Germinal center (tissue), 1 donor: Measurements from ENCODE around the gene TNFAIP8L1.

Source experiments
- DNase-seq: peaks from one replicate; pipeline ENCODE4 v3.0.0; 2012; ENCODE audit warnings: mixed read lengths, low spot score

Gene TNFAIP8L1

DNA sequence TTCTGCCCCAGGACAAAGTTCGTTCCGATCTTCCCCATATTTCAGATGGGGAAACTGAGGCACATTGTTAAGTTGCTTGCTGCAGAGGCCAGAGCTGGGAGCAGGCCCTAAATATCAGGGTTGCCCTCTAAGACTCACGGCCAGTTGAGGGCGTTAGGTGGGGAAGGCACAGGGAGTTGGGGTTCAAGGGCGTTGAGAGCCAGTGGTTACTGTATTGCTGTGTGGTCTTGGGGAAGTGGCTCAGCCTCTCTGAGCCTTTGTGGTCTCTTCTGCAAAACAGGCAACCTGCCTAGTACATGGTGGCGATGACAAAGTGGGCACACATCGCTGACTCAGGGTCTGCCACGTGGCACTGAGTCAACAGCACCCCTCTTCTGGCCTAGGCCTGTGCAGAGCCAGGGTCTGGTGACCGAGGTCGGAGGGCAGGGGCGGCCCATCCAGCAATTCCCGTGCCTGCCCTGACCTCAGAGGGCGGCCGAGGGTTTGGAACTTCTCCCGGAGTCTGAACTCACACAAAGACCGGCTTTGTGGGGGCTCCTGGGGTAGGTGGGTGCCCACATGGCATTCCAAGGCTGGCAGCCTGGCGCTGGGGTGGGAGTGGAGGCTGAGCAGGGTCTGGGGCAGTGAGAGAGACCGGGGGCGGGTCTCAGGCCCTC is 10.2 kb downstream of the TNFAIP8L1 start:
- no peak for DNase-seq

DNA sequence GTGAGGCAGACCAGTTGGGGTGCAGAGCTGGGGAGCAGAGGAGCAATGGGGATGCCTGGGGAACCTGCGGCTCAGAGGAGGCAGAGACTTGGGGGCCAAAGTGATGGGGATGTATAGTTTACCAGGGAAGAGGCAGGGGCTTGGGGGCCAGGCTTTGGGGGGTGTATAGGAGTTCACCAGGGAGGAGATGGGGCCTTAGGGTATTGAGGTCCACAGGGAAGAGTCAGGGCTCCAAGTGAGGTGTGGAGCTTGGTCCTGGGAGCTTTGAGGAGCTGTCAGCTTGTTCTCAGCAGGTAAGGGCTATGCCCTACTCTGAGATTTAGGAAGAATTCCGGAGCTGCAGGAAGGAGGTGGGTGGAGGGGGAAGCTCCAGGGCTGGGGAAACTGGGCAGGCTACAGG is 10.8 kb downstream of the TNFAIP8L1 start:
- DNase-seq, result no peak

DNA sequence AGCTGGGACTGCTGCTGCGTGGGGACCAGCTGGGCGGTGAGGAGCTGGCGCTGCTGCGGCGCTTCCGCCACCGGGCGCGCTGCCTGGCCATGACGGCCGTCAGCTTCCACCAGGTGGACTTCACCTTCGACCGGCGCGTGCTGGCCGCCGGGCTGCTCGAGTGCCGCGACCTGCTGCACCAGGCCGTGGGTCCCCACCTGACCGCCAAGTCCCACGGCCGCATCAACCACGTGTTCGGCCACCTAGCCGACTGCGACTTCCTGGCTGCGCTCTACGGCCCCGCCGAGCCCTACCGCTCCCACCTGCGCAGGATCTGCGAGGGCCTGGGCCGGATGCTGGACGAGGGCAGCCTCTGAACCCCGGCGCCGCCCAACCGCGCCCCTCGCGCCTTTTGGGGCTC is 12.8 kb downstream of the TNFAIP8L1 start:
- no peak for DNase-seq

DNA sequence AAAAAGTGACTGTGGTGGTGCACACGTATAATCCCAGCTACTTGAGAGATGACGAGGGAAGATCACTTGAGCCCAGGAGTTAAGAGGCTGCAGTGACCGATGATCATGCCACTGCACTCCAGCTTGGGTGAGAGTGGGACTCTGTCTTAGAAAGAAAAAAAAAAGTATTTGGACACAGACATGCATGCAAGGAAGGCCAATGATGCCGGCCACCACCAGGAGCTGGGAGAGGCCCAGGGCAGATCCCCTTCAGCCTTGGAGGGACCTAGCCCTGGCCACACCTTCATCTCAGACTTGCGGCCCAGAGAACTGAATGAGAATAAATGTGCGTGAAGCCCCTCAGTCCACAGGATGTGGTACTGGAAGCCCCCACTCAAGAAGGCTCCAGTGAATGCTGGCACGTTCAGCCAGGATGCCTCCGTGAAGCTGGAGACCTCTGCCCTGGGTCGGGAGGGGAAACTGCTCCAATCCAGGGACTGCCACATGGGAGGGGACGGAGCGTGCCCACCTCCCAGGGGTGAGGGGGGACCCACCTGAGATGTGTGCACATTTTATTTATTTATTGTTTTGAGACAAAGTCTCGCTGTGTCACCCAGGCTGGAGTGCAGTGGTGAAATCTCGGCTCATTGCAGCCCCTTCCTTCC is 14.6 kb downstream of the TNFAIP8L1 start:
- no peak for DNase-seq

DNA sequence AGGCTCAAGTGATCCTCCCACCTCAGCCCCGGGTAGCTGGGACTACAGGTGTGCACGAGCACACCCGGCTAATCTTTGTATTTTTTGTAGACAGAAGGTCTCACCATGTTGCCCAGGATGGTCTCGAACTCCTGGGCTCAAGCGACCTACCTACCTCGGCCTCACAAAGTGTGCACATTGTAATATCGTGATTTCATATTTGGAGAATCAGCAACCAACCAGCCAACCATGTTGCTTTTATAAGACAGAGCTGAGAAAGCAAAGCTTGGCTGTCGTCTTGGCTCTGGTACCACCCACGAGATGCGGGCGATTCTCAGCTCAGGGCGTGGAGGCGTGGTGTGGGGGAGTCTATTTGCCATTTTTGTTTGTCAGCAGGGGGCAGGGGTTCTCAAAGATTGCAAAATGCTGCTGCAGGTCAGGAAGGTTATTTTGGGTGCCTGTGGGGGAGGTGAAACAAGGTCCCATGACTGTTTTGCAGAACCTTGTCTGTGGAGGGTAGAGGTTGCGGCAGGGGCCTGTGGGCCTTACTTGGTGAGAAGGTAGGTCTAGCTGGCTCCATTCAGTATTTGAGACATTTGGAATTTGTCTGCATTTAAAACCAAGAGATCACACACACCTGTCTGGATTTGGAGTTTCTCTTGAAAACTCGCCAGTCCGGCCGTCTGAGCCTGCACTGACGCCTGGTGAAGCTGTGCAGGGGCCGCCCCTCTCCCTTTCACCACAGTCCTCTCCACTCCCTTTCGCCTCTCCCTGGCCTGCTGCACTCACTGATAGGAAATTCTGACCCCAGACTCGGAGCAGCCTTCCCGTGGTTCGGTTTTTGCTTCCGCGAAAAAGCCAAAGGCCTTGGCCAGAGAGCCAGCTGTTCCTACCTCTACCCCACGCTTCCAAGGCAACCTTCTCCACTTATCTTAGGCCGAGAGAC is 15.4 kb downstream of the TNFAIP8L1 start:
- no peak for DNase-seq

DNA sequence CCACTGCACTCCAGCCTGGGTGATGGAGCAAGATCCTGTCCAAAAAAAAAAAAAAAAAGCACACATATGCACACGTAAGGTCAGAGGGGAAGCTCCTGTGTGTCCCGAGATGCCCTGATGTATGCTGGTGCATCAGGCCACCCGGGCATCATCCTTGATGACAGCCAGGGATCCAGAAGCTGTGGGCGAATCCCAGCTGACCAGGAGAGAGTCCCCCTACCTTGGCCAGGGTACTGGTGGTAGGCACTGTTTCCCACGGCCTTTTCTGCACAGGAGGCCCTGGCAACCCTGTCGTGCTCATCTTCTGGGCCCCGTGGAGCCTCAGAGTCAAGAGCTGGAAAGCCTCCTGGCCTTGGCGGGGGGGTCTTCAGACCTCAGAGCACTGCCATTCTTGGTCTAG is 16.8 kb downstream of the TNFAIP8L1 start:
- no peak for DNase-seq

DNA sequence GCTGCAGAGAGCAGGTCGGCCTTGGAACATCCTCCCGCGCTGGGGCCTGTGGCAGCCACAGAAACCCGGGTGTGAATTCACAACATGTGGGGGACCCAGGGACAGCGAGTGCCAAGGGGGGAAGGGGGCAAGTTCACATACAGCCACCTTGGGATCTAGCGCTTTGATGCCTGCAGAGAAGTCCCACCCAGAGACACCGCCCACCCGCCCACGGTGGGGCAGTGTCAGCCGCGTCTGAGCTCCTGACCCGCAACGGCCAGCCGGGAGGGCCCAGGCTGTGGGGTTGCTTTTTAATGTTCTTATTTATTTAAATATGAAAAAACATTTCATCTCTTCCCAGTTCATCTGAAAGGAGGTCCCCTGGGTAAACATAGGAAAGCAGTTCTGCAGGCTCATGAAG is 17.9 kb downstream of the TNFAIP8L1 start:
- DNase-seq, result no peak

DNA sequence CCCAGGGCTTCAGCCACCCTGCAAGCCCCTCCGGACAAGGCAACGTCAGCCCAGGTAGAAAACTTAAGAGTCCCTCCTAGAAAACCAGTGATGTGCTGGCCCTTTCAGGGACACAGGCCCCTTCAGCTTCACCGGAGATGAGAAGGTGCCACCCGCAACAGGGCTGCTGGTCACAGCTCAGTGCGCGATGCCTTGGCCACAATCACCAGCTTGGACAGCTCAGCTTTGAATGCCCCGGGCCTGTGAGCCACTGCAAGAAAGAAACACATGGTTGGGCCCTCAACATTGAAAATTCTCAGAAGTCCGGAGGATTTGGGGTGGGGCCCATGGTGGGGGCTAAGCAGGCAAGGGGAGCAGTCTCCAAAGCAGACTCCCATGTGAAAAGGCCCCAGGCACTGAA is 18.5 kb downstream of the TNFAIP8L1 start:
- no peak for DNase-seq

DNA sequence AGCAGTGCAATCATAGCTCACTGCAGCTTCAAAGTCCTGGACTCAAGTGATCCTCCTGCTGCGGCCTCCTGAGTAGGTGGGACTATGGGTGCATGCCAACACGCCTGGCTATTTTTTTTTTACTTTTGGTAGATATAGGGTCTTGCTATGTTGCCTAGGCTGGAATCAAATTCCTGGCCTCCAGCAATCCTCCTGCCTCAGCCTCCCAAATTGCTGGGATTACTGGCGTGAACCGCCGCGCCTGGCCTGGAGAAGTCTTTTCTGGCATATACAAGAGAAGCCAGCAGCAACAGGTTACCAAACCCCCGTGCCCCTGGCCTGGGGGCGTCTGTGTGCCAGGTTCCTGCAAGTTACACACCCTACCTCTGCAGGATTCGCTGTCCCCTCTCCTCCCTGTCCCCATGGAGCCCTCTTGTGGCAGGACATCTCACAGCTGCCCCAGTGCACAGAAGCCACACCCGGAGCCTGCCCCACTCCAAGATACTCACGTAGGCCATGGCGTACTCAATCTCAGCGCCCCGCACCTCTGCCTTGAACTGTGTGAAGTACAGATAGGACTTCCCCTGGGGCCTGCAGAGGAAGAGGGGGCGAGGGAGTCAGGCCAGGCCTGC is 21.0 kb downstream of the TNFAIP8L1 start:
- no peak for DNase-seq

DNA sequence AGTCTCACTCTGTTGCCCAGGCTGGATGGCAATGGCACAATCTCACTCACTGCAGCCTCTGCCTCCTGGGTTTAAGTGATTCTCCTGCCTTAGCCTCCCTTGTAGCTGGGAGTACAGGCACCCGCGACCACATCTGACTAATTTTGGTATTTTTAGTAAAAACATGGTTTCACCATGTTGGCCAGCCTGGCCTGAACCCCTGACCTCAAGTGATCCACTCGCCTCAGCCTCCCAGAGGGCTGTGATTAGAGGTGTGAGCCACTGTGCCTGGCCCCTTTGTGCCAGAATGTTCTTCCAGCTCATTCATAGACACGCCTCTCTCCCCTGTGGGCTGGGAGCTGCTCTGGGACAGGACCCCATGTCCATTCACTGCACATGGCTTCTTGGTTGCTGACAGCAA is 21.7 kb downstream of the TNFAIP8L1 start:
- no peak for DNase-seq

DNA sequence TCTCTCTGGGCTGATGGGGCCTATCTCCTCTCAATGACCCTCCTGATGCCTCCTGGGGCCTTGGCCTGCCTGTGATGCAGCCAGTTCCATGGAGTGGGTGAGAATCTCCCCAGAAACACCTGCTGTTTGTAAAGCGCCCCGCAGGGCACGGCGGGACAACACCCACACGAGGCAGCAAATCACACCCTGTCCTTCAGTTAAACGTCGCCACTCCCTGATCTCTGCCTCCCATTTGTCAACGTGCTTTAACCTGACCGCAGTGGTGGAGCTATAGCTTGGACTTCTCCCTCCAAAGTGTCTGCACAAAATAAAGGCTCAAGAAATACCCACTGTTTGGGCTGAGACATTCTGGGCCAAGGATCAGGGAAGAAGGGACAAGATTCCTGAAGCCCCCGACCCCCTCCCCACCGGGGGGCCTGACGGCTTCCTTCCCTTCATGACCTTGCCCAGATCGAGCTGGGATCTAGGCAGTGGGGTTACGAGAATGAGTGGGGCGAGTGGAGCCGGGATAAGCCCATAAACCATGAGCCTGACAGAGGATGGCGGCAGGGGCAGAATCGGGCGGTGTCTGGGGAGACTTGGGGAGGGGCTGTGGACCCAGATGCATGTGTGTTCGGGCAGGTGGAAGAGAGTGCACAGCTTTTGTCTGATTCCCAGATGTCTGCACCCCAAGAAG is 22.8 kb downstream of the TNFAIP8L1 start:
- no peak for DNase-seq

DNA sequence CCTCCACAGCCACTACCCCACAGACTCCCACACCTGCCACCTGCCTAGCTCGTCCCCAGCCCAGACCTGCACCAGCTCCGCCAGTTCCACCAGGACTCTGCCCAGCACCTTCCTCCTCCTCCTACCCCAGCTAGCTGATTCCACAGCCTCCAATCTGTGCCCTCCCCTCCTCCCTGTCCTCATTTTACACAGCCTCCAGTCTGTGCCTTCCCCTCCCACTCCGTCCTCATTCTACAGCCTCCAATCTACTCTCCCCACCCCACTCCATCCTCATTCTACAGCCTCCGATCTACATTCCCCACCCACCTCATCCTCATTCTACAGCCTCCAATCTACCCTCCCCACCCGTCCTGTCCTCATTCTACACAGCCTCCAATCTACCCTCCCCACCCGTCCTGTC is 23.5 kb downstream of the TNFAIP8L1 start:
- no peak for DNase-seq

DNA sequence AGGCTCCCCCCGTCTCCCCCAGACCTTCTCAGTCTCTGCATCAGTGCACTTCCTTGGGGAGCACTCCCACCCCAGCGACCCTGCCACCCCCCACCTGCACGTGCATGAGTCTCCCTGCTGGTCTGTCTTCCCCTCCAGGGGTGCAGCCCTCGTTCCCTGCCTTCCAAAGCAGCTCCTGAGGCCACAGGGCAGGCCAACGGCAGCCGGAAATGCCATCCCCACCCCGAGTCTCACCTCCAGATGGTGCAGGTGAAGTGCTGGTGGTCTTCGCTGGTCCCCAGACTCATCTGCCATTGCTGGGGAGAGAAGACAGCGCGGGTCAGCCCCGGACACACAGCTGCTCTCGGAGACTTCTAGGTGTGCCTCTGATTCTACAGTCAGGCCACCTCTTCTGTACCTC is 25.3 kb downstream of the TNFAIP8L1 start:
- DNase-seq, result no peak

DNA sequence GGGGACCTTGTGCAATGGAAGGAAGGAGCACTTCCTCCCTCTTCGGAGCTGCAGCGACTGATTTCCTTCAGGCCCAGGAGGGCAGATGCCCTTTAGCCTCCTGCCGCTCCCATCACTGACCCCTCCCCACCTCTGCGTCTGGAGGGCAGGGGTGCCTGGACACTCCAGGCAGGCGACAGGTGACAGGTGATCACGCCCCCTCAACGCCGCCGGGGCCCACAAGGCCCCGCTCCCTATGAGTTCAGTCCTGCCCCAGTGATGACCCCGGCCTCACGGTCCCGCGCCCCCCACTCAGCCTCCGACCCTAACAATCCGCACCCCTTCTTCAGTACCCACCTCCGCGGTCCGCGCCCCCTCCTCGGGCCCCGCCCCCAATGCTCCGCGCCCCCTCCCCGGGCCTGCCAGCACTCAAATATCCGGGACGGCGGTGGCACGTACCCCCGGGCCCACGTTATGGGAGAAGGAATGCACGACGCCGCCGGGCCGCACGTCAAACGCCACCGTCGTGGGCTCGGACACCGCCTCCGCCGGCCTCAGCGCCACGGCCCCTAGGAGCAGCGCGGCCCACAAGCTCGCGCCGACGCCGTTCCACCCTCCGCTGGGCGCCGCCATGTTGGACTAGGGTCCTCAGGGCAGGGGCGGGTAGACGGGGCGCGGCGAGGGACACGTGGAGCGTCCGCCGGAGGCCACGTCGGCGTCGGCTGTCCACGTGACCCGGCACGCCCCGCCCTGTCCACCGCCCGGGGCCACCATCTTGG is 30.6 kb downstream of the TNFAIP8L1 start, which contains the start of gene MYDGF:
MYDGF (minus strand) TSS at position 620 of the 758 bp plus-strand sequence; CDS start at position 612, 8 bp downstream.
- peak; percentile 99 for DNase-seq

DNA sequence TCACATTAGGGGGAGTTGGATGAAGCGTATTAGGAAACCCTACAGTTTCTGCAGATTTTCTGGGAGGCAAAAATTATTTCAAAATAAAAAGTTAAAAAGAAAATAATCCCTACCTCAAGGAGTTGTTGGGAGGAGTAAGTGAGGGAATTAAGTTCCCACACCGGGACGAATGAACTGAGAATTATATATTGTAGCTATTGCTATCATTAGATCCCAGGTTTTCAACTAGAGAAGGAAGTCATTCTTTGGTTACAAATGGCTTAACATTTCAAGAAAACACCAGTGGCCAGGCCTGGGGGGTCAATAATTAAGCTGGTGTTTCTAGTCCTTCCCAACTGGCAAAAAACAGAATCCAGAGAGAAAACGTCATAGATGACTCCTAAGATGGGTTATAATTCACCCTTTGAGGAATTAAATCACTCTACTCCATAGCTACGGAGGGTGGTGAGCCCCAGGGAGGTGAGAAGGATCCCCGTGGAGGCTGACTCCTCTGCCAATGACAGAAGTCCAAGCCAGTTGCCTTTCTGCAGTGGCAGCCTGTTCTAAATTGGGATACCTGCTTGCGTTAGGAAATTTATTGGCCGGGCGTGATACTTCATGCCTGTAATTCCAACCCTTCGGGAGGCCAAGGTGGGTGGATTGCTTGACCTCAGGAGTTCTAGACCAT is 32.0 kb downstream of the TNFAIP8L1 start:
- DNase-seq, result no peak

DNA sequence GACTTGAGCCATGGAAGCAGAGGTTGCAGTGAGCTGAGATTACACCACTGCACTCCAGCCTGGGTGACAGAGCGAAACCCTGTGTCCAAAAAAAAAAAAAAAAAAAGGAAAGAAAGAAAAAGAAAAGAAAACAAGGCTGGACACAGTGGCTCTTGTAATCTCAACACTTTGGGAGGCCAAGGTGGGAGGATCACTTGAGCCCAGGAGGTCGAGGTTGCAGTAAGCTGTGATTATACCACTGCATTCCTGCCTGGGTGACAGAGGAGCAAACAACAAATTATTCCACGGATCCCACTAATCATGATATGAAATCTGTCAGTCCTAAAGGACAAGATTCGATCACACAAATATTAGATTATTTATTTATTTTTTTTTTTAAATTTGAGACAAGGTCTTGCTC is 33.9 kb downstream of the TNFAIP8L1 start:
- DNase-seq, result no peak

DNA sequence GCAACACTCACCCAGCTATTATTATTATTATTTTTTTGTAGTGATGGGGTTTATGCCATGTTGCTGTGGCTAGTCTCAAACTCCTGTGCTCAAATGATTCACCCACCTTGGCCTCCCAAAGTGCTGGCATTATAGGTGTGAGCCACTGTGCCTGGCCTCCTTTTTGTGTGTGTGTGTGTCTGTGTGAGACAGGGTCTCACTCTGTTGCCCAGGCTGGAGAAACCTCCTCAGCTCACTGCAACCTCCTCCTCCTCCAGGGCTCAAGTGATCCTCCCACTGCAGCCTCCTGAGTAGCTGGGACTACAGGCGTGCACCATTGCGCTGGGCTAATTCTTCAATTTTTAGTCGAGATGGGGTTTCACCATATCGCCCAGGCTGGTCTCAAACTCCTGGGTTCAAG is 34.4 kb downstream of the TNFAIP8L1 start:
- DNase-seq, result no peak

DNA sequence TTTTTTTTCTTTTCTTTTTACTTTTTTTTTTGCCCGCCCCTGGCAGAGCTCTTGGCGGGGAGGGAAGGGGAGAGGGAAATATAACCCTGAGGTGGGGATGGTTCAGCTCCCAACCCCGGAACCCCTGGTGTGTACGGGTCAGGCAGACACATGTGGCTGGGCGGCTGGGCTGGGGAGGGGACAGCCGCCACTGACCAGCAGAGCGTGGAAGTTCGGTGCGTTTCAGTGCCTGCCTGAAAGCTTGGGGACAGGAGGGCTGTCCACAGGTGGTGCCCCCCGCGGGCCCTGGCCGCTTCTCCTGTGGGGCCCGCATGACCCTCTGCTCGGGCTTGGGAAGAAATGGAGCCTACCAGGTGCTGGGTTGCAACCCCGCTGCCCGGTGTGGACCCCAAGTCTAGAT is 36.0 kb downstream of the TNFAIP8L1 start:
- DNase-seq, result no peak

DNA sequence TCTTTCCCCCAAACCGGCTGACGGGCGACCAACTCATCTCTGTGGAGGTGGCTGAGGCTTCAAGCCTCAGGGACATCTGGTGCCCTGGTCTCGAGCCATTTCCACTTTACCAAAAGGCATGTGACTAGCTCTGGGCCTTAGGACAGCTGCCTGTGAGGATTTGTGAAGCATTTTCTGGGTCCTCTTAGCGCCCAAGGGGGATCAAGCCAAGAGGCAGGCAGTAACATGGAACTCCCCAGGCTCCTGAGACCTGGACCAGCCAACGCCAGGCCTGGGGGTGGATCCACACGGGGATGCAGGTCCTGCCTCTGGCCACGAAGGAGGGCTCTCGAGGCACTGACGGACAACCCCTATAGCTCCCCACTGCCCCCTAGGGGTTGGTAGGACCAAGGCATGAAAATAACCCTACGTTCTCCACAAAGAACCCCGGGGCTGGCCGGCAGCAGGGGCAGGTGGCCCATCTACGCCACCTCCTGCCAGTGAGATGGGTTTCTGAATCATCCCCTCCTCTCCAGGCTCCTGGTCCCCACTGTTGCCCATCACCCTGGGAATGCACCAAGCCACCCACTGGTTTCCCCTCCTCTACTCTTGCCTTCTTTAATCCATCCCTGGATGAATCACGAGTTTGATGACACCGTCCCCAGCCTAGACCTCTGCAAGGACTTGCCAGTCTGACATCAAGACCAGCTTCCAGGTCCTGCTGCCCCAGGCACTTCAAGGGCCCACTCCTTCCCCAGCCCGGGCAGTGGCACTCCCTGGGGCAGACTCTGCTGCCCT is 37.8 kb downstream of the TNFAIP8L1 start:
- DNase-seq, result no peak
